ENCODE results near the gene SERGEF. TPM values are rescaled to one million over a fixed set of nuclear protein-coding genes. Genes with fewer than 3 reads are reported as not detected.

The SERGEF gene
- total RNA-seq, 2 donors from 2014 or later, result 26.7 to 42.1 TPM

DNA sequence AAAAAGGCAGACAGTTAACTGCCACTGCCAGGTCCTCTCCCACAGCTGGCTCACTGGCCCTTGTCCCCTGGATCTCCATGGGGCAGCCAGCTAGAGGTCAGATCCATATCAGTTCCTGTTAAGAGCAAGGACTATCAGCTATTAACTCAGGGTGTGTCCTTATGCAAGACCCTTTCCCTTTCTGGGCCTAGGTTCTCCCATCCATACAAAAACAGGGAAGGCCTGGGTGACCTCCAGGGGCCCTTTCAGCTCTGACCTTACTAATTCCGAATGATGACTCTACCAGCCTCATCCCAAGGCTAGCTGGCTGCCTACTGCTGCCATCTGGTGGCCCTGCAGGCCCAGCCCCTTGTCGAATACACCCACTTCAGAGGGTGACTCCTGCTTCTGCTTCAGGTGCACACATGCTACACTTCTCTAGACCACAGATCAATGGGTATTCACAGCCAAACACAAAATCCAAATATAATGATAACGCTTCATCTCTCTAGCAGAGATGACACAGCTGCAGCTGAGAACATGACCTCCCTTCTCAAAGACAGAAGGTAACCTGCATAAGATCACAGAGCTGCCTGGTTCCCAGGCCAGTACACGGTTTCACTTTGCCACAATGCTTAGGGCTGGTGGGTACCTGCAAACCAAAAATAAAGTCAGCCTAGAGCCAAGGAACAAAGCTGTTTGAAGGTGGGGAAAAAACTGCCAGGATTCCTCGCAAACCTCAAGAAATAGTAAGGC is 34.1 kb downstream of the SERGEF start:
- Mint-ChIP-seq H3K4me1 (no peaks in the 10 kb centered on the region), H3K27ac (no peak overlapping the region), H3K27me3 (ENCODE audit: insufficient read depth) (no peaks in the 10 kb centered on the region), H3K36me3 (ENCODE audit: low read depth) (peaks cover 20% of the 10 kb centered on the region), H3K4me3 (no peak overlapping the region), H3K9me3 (no peaks in the 10 kb centered on the region)
- 59 to 74% methylated on average over 2 to 5 of the region's 5 CpGs for WGBS, 2 experiments (ENCODE audit: insufficient coverage in 1 of 2, insufficient read length in 1 of 2)
- no peak overlapping the region for H3K9ac ChIP-seq (ENCODE audit: extremely low read depth, low read length, poor library complexity, severe bottlenecking)
- H3K4me3 ChIP-seq (ENCODE audit: low read length), result no peak overlapping the region
- no peaks in the 10 kb centered on the region for H3K9me3 ChIP-seq (ENCODE audit: control insufficient read depth, low read length)
- peak; percentile 89 for DNase-seq
- no peaks in the 10 kb centered on the region for H3K36me3 ChIP-seq (ENCODE audit: control insufficient read depth, insufficient read depth, low read length)
- no peak overlapping the region for H3K27ac ChIP-seq (ENCODE audit: low read depth, low read length)
- no peaks in the 10 kb centered on the region for H3K27me3 ChIP-seq (ENCODE audit: control insufficient read depth, insufficient read depth, low read length, poor library complexity, severe bottlenecking)
- TF ChIP-seq, protein P1, sequence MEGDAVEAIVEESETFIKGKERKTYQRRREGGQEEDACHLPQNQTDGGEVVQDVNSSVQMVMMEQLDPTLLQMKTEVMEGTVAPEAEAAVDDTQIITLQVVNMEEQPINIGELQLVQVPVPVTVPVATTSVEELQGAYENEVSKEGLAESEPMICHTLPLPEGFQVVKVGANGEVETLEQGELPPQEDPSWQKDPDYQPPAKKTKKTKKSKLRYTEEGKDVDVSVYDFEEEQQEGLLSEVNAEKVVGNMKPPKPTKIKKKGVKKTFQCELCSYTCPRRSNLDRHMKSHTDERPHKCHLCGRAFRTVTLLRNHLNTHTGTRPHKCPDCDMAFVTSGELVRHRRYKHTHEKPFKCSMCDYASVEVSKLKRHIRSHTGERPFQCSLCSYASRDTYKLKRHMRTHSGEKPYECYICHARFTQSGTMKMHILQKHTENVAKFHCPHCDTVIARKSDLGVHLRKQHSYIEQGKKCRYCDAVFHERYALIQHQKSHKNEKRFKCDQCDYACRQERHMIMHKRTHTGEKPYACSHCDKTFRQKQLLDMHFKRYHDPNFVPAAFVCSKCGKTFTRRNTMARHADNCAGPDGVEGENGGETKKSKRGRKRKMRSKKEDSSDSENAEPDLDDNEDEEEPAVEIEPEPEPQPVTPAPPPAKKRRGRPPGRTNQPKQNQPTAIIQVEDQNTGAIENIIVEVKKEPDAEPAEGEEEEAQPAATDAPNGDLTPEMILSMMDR (conservative IDR thresholded peaks at IDR 0.05), result peak; percentile 94
- H3K4me1 ChIP-seq (ENCODE audit: control insufficient read depth, insufficient read depth, low read length), result no peaks in the 10 kb centered on the region

- Mint-ChIP-seq H3K27ac (no peak overlapping the region), H3K36me3 (ENCODE audit: low read depth) (peaks cover 14% of the 10 kb centered on the region), H3K9me3 (no peaks in the 10 kb centered on the region), H3K4me1 (peaks cover 2% of the 10 kb centered on the region), H3K27me3 (ENCODE audit: insufficient read depth) (no peaks in the 10 kb centered on the region), H3K4me3 (no peak overlapping the region)
- TF ChIP-seq, protein P1 (conservative IDR thresholded peaks at IDR 0.05), result no peak
- Histone ChIP-seq H3K9me3 (ENCODE audit: control insufficient read depth, low read length) (peaks cover 5% of the 10 kb centered on the region), H3K9ac (ENCODE audit: extremely low read depth, low read length, poor library complexity, severe bottlenecking) (no peak overlapping the region), H3K4me3 (ENCODE audit: low read length) (no peak overlapping the region), H3K36me3 (ENCODE audit: control insufficient read depth, insufficient read depth, low read length) (peaks cover 10% of the 10 kb centered on the region), H3K4me1 (ENCODE audit: control insufficient read depth, insufficient read depth, low read length) (no peaks in the 10 kb centered on the region), H3K27me3 (ENCODE audit: control insufficient read depth, insufficient read depth, low read length, poor library complexity, severe bottlenecking) (no peaks in the 10 kb centered on the region), H3K27ac (ENCODE audit: low read depth, low read length) (no peak overlapping the region)
- no peak for DNase-seq
- WGBS, 2 experiments (ENCODE audit: insufficient coverage in 1 of 2, insufficient read length in 1 of 2), result 80 to 88% methylated on average over 1 of the region's 1 CpG
Measured at GRCh38 chr11:17976651-17977050, 36.2 kb downstream of the SERGEF start.

DNA sequence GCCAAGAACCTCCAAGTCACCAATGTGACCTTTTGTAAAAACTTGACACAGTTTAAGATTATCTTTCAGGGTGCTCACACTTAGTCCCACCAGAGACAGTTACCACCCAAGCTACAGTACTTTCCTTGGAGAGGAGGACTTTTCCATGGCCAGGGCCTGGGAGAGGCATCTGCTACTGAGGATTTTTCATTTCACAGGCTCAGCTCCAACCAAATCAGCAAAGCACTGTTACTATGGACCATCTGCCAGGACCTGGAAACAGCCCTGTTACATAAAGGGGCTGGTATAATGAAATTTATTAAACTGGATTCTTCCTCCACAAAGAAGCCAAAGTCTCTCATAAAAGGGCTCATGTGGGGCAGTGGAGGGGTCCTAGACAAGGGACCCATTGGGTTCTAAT is 38.6 kb downstream of the SERGEF start:
- Mint-ChIP-seq H3K36me3 (ENCODE audit: low read depth) (peaks cover 25% of the 10 kb centered on the region), H3K9me3 (peaks cover 1% of the 10 kb centered on the region), H3K4me3 (no peak overlapping the region), H3K27me3 (ENCODE audit: insufficient read depth) (no peaks in the 10 kb centered on the region), H3K4me1 (peaks cover 2% of the 10 kb centered on the region), H3K27ac (no peak overlapping the region)
- H3K27ac ChIP-seq (ENCODE audit: low read depth, low read length), result no peak overlapping the region
- H3K27me3 ChIP-seq (ENCODE audit: control insufficient read depth, insufficient read depth, low read length, poor library complexity, severe bottlenecking), result no peaks in the 10 kb centered on the region
- H3K36me3 ChIP-seq (ENCODE audit: control insufficient read depth, insufficient read depth, low read length), result peaks cover 26% of the 10 kb centered on the region
- H3K9me3 ChIP-seq (ENCODE audit: control insufficient read depth, low read length), result peaks cover 12% of the 10 kb centered on the region
- DNase-seq, result no peak
- no peak overlapping the region for H3K9ac ChIP-seq (ENCODE audit: extremely low read depth, low read length, poor library complexity, severe bottlenecking)
- H3K4me1 ChIP-seq (ENCODE audit: control insufficient read depth, insufficient read depth, low read length), result no peaks in the 10 kb centered on the region
- TF ChIP-seq, protein P1 (conservative IDR thresholded peaks at IDR 0.05), result no peak
- no peak overlapping the region for H3K4me3 ChIP-seq (ENCODE audit: low read length)
